GOT3 (cell line): ENCODE results near the gene TIMM9.
"Not testable (repeated sequence)": the region's sequence is repeated elsewhere in the genome, so short reads cannot be mapped to it uniquely, and the experiment has no call there.

ENCODE experiments used
- DNase-seq: peaks from one replicate; lab custom pipeline; 2025; ENCODE audit warnings: mixed read lengths; lab: John Stamatoyannopoulos, UW

TIMM9 gene

GRCh38 chr14:58427281-58428117 is at the start of gene TIMM9, which contains the start of gene KIAA0586:
TSS of gene TIMM9 (minus strand) at chr14:58427531. CDS start at chr14:58411945, 15,586 bp downstream.
TSS of gene KIAA0586 (plus strand) at chr14:58427719. CDS start at chr14:58428265, 546 bp downstream.
- DNase-seq: peak; percentile 47

DNA sequence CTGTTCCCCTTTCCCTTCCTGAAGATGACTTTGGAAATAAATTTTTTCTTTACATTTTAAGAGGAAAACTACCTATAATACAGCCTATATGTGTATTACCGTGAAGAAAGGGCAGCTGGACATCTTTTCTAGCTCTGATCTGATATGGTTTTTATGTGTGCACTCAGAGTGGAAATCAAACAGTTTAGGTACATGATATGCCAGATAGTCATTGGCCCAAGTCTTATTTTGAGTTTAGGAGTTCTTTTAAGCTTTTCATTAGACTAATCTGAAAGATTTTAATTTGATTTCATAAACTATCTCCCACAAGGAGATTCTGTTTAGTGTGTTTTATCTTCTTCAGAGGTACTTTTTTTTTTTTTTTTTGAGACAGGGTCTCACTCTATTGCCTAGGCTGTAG is 49.0 kb upstream of the TIMM9 start:
- DNase-seq: no peak

GRCh38 chr14:58469309-58469708 is 42.0 kb upstream of the TIMM9 start:
- no peak for DNase-seq

DNA sequence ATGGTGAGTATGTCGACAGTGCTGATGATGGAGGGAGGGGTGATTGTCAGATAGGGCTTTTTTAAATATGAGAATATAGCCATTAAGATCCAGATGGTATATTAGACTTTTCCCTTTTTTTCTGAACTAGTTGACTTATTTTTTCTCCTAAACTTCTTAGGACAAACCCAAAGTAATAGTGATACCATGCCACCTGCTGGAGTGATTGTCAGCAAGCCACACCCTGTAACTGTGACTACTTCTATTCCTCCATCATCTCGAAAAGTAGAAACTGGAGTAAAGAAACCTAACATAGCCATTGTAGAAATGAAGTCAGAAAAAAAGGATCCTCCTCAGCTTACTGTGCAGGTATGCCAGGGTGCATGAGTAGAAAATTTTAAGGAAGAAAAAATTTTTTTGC is 40.2 kb upstream of the TIMM9 start:
- DNase-seq: no peak

GRCh38 chr14:58466459-58466858 is 39.1 kb upstream of the TIMM9 start:
- no peak for DNase-seq

GRCh38 chr14:58465421-58465820 is 38.1 kb upstream of the TIMM9 start:
- no peak for DNase-seq

DNA sequence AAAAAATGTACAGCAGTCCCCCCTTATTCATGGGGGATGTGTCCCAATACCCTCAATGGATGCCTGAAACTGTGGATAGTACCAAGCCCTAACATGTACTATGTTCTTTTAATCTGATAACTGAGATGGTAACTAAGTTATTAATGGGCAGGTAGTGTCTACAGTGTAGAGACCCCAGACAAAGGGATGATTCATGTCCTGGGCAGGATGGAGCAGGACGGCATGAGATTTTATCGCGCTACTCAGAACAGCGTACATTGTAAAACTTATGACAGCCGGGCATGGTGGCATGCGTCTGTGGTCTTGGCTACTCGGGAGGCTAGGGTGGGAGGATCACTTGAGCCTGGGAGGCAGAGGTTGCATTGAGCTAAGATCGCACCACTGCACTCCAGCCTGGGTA is 37.3 kb upstream of the TIMM9 start:
- DNase-seq: no peak

DNA sequence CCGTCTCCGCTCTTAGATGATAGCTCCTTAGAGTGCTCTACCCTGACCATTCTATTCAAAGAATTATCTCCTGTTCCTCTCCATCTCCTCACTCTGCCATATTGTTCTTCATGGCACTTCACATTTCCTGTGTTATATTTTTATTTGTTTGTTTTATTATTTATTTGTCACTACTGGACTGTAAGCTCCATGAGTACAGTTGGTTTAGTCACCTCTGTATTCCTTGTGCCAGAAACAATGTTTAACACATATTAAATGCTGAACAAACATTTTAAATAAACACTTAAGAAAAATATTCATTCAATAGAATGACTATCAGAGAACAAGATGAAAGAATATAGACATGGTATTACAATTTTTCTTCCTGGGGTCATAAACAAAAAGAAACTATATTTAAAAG is 35.8 kb upstream of the TIMM9 start:
- no peak for DNase-seq

GRCh38 chr14:58460772-58461171 is 33.4 kb upstream of the TIMM9 start:
- DNase-seq: no peak

- no peak for DNase-seq
Observed at GRCh38 chr14:58455593-58456265, 28.4 kb upstream of the TIMM9 start.

DNA sequence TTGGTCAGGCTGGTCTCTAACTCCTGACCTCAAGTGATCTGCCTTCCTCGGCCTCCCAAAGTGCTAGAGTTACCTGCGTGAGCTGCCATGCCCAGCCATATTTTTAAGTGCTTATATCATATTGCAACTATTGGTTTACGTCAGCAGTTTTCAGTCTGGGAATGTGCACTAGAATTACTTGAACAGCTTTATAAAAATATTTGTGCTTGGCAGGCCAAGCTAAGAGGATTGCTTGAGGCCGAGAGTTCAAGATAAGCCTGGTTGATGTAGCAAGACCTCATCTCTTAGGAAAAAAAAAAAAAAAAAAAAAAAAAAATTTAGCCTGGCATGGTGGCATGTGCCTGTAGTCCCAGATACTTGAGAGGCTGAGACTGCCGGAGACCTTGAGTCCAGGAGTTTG is 17.3 kb upstream of the TIMM9 start:
- no peak for DNase-seq

- no peak for DNase-seq
Observed at GRCh38 chr14:58439476-58439875, 12.1 kb upstream of the TIMM9 start.

- DNase-seq: no peak
Observed at GRCh38 chr14:58430156-58430555, 2.8 kb upstream of the TIMM9 start.

- no peak for DNase-seq
Observed at GRCh38 chr14:58428118-58428683, 870 bp upstream of the TIMM9 start.

- no peak for DNase-seq
Observed at GRCh38 chr14:58426670-58427280, 556 bp downstream of the TIMM9 start.

GRCh38 chr14:58416934-58417333 is 10.4 kb downstream of the TIMM9 start:
- DNase-seq: not testable (repeated sequence)

- no peak for DNase-seq
Observed at GRCh38 chr14:58415636-58416547, 11.4 kb downstream of the TIMM9 start.

GRCh38 chr14:58414845-58415244 is 12.5 kb downstream of the TIMM9 start:
- DNase-seq: no peak

- DNase-seq: no peak
Observed at GRCh38 chr14:58408681-58409215, 18.6 kb downstream of the TIMM9 start.

- DNase-seq: no peak
Observed at GRCh38 chr14:58401587-58401986, 25.7 kb downstream of the TIMM9 start.

GRCh38 chr14:58398895-58399294 is 28.4 kb downstream of the TIMM9 start:
- no peak for DNase-seq
